GM18517 (cell line): ENCODE results near the gene CFTR.

Source experiments
- ATAC-seq: cut with Tn5 transposase; IDR thresholded peaks from one replicate; pipeline ENCODE4 v1.9.1; 2021; ENCODE audit warnings: mild to moderate bottlenecking, moderate library complexity; ENCODE audit not compliant: unreplicated experiment

CFTR gene

GRCh38 chr7:117582219-117582704 lies 102.4 kb downstream of the CFTR start:
- no peak for ATAC-seq

DNA sequence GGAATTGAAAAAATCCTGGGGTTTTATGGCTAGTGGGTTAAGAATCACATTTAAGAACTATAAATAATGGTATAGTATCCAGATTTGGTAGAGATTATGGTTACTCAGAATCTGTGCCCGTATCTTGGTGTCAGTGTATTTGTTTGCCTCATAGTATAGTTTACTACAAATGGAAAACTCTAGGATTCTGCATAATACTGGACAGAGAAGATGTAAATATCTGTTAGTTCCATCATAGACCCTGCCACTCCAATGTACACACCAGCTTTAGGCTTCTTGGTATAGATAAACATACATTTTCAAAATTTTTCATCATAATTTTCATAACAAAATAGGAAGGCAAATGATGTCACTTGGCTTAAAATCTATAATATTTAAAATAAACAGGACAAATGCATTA lies 108.1 kb downstream of the CFTR start:
- ATAC-seq, result no peak

GRCh38 chr7:117588352-117588794 lies 108.5 kb downstream of the CFTR start:
- ATAC-seq, result no peak

GRCh38 chr7:117590191-117590590 lies 110.4 kb downstream of the CFTR start:
- ATAC-seq, result no peak

DNA sequence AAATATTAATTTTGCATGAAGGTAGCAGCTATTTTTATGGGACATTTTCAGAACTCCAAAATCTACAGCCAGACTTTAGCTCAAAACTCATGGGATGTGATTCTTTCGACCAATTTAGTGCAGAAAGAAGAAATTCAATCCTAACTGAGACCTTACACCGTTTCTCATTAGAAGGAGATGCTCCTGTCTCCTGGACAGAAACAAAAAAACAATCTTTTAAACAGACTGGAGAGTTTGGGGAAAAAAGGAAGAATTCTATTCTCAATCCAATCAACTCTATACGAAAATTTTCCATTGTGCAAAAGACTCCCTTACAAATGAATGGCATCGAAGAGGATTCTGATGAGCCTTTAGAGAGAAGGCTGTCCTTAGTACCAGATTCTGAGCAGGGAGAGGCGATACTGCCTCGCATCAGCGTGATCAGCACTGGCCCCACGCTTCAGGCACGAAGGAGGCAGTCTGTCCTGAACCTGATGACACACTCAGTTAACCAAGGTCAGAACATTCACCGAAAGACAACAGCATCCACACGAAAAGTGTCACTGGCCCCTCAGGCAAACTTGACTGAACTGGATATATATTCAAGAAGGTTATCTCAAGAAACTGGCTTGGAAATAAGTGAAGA lies 112.3 kb downstream of the CFTR start:
- no peak for ATAC-seq

- no peak for ATAC-seq
Observed at GRCh38 chr7:117596134-117596533, 116.3 kb downstream of the CFTR start.

GRCh38 chr7:117597755-117598154 lies 117.9 kb downstream of the CFTR start:
- no peak for ATAC-seq

- no peak for ATAC-seq
Observed at GRCh38 chr7:117600911-117601310, 121.1 kb downstream of the CFTR start.

DNA sequence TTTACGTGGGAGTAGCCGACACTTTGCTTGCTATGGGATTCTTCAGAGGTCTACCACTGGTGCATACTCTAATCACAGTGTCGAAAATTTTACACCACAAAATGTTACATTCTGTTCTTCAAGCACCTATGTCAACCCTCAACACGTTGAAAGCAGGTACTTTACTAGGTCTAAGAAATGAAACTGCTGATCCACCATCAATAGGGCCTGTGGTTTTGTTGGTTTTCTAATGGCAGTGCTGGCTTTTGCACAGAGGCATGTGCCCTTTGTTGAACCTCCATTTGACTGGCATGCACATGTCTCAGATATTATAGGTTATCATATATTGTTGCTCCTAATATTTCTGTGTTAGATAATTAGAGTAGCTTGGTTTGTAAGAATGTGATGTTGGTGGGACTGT lies 123.8 kb downstream of the CFTR start:
- no peak for ATAC-seq

DNA sequence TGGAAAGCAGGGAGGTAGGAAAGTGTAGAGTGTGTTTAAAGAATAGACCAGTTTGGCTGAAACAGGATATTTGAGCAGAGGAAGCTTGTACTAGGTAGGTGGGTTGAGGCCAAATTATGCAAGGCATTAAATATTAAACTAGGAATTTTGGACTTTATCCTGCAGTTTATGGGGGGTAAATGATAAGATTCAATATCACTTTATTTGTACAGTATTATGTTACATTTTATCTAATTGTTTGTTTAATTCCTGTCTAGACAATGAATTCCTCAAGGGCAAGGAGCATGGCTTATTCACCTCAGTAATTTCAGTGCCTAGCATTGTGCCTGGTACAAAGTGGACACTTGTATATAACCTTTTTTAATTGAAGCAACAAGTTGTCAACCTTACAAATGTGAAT lies 125.9 kb downstream of the CFTR start:
- ATAC-seq, result no peak

DNA sequence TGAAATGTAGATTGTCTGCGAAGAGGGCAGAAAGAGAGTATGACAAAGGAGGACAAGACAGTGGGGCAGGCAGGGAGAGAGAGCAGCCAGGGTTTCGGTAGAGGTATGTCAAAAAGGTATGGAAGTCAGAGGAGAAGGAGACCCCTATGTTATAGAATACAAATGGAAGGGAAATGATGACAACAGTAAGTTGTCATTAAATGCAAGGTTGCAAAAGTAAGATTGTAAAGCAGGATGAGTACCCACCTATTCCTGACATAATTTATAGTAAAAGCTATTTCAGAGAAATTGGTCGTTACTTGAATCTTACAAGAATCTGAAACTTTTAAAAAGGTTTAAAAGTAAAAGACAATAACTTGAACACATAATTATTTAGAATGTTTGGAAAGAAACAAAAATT lies 126.3 kb downstream of the CFTR start:
- no peak for ATAC-seq

DNA sequence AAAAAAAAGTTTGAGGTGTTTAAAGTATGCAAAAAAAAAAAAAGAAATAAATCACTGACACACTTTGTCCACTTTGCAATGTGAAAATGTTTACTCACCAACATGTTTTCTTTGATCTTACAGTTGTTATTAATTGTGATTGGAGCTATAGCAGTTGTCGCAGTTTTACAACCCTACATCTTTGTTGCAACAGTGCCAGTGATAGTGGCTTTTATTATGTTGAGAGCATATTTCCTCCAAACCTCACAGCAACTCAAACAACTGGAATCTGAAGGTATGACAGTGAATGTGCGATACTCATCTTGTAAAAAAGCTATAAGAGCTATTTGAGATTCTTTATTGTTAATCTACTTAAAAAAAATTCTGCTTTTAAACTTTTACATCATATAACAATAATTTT lies 130.6 kb downstream of the CFTR start:
- no peak for ATAC-seq

GRCh38 chr7:117612637-117613036 lies 132.8 kb downstream of the CFTR start:
- no peak for ATAC-seq

- no peak for ATAC-seq
Observed at GRCh38 chr7:117616694-117617093, 136.9 kb downstream of the CFTR start.

GRCh38 chr7:117619681-117620080 lies 139.9 kb downstream of the CFTR start:
- ATAC-seq, result no peak

DNA sequence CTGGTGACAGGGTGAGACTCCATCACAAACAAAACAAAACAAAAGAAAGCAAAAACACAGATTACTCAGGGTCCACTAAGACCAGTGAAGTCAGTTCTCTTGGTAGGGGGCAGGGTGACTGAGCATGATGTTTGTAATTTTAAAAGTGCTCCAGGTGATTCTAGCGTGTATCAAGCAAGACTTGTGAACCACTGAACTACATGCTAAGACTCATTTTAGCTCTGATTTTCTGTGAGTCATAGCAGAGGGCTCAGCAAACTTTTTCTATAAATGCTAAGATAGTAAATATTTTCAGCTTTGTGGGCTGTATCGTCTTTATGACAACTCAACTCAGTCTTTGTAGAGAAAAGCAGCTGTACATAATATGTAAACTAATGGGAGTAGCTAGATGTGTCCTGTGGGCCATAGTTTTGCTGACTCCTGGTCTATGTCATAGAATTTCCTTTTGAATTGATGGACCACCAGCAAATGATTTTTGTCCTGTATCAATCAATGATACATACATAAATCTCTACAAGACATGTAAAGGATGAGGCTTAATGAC lies 141.3 kb downstream of the CFTR start:
- ATAC-seq, result no peak

- no peak for ATAC-seq
Observed at GRCh38 chr7:117623606-117624005, 143.8 kb downstream of the CFTR start.

DNA sequence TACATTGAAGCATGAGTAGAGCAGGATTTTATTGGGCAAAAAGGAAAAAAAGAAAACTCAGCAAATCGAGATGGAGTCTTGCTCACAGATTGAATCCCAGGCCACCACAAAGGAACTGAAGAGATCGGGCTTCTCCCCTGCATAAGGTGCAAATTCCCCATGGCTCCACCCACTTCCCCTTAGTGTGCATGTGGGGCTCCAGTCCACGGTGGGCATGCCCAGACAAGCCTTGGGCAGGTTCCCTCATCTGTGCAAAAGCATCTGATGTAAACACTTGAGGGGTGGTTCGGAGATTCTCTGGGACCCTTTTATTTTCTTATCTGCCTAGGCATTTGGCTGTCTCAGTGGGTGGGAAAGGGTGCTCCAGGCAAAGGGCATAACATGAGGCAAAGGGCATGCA lies 150.7 kb downstream of the CFTR start:
- peak; percentile 52 for ATAC-seq

DNA sequence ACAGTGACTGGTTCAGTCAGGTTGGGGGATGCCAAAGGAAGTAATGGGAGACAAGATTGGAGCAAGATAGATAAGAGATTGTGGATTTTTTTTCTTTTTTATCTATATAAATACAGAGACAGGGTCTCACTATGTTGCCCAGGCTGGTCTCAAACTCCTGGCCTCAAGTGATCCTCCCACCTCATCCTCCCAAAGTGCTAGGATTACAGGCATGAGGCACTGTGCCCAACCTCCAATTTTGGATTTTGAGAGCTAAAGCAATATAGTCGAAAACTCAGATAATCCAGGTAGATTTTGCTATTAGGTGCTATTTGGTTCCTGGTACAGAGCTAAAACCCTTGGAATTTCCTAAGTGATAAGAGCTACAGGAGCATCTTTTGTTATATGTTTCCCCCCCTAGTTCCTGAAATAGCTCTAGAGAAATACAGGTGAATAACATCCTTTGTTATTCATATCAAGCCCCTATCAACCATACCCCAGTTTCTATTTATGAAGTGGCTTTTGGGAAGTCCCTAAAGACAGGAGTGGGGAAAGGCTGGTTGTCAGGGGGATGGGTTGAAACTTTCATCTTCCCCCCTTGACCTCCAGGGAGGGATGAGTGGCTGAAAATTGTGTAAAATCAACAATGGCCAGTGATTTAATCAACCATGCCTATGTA lies 151.2 kb downstream of the CFTR start:
- no peak for ATAC-seq

DNA sequence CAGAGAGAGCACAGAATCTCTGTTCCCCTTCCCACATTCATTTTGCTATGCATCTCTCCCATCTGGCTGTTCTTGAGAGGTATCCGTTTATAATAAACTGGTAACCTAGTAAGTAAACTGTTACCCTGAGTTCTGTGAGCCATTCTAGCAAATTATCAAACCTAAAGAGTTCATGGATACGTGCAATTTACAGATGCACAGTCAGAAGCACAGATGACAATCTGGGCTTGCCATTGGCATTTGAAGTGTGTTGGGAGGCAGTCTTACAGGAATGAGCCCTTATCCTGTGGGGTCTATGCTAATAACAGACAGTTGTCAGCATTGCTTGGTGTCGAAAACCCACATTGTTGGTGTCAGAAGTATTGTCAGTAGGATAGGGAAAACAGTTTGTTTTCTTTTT lies 151.8 kb downstream of the CFTR start:
- no peak for ATAC-seq

GRCh38 chr7:117637937-117638336 lies 158.1 kb downstream of the CFTR start:
- no peak for ATAC-seq

- ATAC-seq, result no peak
Observed at GRCh38 chr7:117639966-117640365, 160.1 kb downstream of the CFTR start.
